NCI-H2227 treated with DMSO at 0.1 percent for 48 hours (cell line): Measurements from ENCODE around the gene DGCR8.
"Not testable (repeated sequence)": the region's sequence is repeated elsewhere in the genome, so short reads cannot be mapped to it uniquely, and the experiment has no call there.

Source experiments
- DNase-seq: peaks from one replicate; lab custom pipeline; 2025; lab: John Stamatoyannopoulos, UW

DGCR8 gene

DNA sequence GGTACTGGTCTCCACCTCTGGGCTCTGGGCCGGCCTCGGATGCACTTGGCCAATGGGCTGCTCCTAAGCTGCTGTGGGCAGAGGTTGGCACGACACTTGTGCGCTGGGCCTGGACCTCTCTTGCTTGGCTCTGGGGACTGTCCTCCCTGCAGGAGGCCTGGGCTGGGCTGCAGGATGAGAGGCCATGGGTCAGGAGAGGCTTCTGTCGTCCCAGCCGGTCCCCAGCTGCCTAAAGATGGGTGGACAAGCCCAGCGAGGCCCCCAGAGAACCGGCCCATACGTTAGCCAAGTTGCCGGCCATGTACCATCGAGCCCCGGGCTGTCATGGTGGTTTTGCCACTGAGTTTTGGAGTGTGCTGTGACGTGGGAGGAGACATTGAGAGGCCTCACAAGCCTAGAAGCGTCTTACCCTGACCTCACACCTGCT lies 72.4 kb downstream of the DGCR8 start:
- DNase-seq, result no peak

DNA sequence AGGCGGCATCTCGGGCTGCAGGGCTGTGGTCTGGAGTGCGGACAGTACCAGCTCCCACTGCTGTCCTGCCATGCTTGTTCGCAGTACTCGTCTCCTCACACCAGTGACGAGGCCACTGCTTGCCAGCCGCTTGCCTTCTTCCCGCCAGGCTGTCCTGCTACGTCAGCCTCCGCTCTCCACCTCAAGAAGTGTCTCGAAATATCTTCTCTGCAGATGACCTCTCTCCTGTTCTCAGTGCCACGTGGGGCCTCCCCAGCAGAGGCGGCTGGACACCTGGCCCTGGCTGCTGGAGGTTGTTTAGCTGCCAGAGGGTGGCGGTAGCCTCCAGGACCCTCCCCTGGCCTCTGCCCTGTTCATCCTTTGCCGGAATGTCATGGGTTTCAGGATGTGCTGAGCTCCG lies 73.9 kb downstream of the DGCR8 start:
- DNase-seq, result no peak

DNA sequence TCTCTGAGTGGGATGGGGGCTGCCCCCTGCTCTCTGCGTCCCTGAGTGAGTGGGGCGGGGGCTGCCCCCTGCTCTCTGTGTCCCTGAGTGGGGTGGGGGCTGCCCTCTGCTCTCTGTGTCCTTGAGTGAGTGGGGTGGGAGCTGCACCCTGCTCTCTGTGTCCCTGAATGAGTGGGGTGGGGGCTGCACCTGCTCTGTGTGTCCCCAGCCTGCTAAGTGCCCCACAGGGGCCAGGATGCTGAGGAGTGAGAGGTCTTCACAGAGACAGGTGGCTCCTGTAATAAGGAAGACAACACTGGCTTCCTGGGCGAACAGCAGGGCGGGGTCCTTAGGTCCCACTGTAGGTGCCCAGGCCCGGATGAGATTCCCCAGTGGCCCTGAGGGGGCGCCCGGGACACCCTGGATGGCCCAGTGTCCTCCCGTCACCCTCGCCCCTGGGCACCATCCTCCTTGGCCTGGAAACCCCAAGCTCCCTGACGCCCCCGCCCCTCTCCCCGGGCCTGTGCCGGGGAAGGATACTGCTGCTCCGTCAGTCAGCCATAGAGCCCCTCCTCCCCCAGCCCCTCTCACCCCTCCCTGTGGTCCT lies 74.7 kb downstream of the DGCR8 start:
- DNase-seq, result no peak

DNA sequence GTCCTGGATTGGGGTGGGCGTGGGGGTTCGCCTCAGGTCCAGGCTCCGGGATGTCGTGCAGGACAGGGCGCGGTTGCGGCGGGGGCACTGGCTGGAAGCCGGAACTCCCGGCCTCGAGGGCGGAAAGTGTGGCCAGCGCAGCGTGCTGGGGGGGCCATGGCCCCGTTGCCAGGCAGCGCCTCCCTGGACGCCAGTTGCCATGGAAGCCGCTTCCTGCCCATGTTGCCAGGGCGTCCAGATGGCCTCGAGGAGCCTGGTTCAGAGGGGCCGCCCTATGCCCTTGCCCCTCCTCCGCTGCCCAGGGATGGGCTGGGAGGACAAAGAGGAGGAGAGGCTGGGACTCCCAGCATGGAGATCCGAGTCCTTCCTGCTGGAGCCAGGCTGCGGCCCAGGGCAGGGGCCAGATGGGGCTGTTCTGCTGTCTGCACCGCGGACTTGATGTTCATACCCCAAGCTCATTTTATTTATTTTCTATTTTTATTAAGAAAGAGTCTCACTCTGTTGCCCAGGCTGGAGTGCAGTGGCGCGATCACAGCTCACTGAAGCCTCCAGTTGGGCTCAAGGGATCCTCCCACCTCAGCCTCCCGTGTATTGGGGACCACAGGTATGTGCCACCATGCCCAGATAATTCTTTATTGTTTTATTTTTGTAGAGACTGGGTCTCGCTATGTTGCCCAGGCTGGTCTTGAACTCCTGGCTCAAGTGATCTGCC lies 75.4 kb downstream of the DGCR8 start:
- peak; percentile 34 for DNase-seq

DNA sequence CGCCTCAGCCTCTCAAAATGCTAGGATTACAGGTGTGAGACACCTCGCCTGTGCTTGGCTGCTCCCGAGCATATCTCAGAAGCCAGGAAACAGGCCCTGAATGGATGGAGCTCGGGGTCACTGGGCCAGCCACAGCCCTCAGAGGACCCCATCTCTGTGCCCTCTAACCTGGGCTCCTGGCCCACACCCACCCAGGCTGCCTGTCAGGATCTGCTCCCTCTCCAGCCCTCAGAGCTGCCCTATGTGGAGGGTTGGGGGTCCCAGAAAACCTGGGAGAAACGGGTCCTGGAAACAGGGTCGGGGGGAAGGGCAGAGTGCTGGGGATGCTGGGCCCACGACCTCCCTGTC lies 76.0 kb downstream of the DGCR8 start:
- no peak for DNase-seq

DNA sequence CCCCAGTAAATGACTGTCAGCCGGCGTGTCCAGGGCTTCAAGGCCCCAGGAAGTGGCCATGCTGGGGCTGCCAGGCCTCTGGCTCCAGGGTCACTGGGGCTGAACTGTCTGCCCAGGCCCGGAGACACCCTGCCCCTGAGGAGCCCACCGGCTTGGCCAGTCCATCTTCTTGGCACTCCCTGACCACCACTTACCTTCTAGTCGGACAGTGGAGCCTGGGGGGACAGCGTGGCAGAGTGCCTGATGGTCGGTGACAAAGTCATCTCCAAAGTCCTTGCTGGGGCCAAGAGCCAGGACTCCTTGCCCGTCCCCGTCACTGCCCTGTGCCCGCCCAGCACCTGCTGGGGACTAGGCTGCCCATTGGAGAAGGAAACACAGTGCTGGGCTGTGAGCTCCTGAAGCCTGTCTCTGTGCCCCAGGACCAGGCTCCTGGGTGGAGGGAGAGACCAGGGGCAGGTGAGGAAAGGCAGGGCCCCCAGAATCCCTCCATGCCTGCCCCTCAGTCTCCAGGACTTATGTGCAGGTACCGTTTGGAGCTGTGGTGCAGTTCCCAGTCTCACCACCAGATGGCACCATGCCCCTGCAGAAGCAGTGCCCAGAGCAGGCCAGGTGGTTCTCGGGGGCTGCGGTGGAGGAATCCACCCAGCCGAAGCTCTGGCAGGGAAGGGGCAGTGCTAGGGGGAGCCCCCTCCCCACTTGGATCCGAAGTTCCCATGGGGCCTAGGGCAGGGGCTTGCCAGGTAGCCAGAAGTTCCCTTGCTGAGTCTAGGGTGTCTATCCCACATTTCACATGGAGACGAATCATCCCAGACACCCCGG lies 76.8 kb downstream of the DGCR8 start:
- DNase-seq, result peak; percentile 62

DNA sequence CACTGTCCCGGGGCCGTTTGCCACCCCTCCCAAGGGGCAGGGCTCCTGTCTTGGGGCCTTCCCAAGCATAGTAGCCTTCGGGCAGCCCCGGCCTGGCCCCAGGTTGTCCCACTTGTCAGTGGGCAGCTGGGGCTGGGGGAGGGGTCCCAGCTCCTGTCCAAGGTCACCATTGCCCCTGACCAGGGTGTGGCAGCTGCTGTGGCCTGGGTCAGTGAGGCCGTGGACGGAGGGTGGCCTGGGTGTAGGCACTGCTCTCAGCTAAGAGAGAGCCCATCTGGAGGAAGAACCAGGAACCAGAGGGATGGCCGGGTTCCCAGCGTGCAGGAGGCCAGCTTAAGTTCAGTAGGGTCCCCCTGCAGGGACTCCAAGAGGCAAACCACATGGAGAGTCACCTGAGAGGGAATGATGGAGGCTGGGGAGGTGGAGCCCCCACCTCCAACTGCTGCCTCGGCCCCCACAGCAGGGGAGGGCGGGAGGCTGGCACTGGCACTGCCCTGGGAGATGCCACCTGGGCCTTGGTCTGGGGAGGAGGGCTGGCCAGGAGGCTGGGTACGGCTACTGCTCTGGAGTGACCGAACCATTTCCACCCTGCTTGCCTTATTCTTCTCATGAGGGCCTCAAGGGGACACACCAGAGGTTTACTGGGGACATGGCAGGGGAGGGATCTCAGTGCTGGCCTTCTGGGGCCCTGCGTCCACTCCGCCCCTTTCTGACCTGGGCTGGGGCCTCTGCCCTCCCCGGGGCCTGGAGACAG lies 77.6 kb downstream of the DGCR8 start:
- DNase-seq, result no peak

DNA sequence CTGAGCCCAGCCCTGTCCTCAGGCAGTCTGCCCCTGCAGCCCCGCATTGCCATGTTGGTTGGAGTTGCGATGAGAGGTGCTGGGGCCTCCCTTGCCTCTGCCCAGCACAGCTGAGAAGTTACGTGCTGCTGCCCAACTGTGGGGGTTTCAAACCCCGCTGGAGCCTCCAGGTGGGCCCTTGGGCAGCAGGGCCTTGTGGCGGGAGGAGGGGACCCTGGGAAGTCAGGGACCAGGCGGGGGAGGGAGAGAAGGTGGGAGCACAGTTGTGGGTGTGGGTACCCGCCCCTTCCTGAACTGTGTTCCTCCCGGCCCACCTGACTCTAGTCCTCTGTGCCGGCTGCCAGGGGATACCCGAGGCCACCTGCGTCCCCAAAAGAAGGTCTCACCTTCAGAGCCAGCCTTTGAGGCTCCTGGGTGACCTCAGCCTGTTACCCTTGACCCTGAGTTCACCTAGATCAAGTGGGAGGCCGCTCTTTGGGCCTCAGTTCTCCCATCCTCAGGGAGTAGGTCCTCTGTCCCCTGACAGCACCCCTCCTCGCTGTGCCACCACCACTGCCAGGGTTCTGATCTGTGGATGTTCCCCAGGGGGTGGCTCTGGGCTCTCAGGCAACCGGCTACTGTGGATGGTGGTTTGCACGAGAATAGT lies 78.5 kb downstream of the DGCR8 start:
- no peak for DNase-seq

DNA sequence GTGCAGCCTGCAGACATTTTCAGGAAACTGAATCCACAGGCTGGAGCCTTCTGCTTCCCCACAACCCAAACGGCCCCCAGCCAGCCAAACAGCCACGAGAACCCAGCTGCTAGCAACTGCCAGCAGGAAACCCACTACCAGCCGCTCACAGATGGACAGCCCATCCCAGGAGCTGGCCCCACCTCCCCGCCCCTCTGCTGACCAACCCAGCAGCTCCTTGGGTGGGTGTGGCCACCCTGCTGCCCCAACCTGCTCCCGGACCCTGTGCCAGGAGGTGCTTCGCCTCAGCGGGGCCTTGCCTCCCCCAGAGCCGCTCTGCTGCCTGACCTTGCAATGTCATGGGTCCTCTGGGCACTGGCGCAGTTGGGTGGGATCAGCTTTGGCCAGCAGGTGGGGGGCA lies 79.0 kb downstream of the DGCR8 start:
- peak; percentile 40 for DNase-seq

DNA sequence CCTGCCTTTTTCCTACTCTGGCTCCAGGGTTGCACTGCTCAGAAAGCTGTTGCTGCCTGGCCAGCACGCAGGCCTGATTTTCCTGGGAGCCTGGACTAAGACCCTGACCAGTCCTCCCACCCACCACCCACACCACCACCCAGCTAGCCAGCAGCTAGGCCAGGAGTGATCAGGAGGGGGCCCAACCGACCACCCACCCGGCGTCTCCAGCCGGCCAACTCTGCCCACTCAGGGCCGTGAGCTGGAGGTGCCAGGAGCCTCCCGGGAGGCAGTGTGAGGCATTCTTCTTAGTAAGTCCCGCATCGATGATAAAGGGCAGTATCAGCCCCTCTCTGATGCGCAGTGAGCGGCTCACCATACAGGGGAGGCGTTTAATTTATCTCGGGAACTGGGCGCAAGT lies 79.5 kb downstream of the DGCR8 start:
- DNase-seq, result not testable (repeated sequence)

DNA sequence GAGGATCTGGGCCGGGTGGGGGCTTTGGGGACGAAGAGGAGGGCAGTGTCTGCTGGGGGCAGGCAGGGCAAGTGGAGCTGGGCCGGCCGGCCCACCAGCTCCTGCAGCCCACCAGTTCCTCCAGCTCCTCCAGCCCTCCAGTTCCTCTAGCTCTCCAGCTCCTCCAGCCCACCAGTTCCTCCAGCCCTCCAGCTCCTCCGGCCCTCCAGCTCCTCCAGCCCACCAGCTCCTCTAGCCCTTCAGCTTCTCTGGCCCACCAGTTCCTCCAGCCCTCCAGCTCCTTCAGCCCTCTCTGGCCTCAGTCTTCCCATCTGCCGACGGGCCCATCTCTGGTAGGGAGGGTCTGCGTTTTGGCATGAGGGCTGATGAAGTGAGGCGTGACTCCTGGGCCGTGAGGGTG lies 80.0 kb downstream of the DGCR8 start:
- DNase-seq, result no peak
